Left renal pelvis (tissue), 4 donors: ENCODE data around the gene TIAL1. TPM values are rescaled to one million over a fixed set of nuclear protein-coding genes. Genes with fewer than 3 reads are reported as not detected.
"Not testable (repeated sequence)": the region's sequence is repeated elsewhere in the genome, so short reads cannot be mapped to it uniquely, and the experiment has no call there.

Experiments used
- DNase-seq, 4 donors: peaks; one replicate each; pipeline ENCODE4 v3.0.0-alpha.2; 2013; ENCODE audit warnings: low read depth in 4 of 4, low spot score in 3 of 4
- polyA plus RNA-seq, 4 donors: library from polyadenylated mRNA; unstranded; fragments of 120-200 nt; gene quantifications; one replicate each; pipeline ENCODE4 v1.2.1, GENCODE V29; 2013; ENCODE audit not compliant: insufficient read length in 4 of 4

Gene TIAL1
- polyA plus RNA-seq: 100 to 1,000 TPM; 166 to 201 (median 168) TPM

GRCh38 chr10:119596537-119597404, at the start of gene TIAL1:
Gene TIAL1 (minus strand): TSS chr10:119596964. CDS start chr10:119596465, 499 bp downstream.
- DNase-seq: peak; percentile 98 to 99 (median 98)

- no peak for DNase-seq
Observed at GRCh38 chr10:119644994-119645393, 48.2 kb upstream of the TIAL1 start.

- no peak for DNase-seq
Observed at GRCh38 chr10:119644205-119644814, 47.5 kb upstream of the TIAL1 start.

DNA sequence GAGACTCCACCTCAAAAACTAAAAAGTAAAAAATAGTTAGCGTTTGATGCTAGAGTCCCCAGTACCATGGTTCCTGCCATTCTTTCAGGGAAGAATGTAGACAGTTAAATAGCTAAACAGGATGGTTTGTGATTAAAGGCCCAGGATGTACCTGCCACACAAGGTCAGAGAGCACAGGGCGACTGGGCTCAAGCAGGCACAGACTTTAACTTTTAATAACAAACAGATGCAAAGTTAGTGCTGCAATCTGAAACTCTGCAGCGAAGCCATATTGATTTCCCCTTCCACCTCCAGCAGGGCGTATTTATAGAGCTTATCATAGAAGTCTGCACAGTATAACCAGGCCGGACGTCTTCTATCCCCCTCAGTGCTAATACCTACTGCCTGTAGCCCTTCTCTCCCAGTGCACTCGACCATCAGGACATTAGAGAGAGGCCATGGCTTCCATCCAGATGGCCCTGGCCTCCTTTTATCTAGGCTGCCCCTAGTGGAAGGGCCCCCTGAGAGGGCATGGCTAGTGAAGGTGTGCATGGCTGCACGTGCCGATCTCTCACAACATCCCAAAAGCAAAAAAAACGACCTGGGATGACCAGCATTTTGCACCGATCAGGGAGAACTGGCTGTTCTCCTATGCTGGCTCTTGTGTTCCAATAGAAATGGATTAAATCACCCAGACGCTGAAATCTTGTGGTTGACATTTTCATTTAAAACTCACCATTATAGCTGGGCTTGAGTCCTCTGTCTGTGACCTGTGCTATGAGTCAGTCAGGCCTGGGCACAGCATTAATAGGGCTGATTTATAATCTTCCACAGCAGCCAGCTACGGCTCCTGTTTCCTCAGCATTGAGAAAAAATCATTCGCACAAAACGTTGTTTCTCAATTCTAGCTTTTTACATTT, 46.8 kb upstream of the TIAL1 start:
- no peak for DNase-seq

GRCh38 chr10:119642556-119643111, 45.9 kb upstream of the TIAL1 start:
- no peak for DNase-seq

GRCh38 chr10:119640875-119641526, 44.2 kb upstream of the TIAL1 start:
- no peak for DNase-seq

DNA sequence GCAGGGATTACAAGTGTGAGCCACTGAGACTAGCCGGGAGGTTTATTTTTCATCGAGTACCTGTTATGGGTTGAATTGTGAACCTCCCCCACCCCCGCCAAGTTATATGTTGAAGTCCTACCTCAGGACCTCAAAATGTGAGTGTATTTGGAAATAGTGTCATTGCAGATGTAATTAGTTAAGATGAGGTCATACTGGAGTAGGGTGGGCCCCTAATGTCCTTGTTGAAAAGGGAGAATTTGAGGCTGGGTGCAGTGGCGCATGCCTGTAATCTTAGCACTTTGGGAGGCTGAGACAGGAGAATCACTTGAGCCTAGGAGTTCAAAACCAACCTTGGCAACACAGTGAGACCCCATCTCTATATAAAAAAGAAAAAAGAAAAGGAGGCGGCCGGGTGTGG, 43.6 kb upstream of the TIAL1 start:
- DNase-seq: no peak

- no peak for DNase-seq
Observed at GRCh38 chr10:119638982-119639381, 42.2 kb upstream of the TIAL1 start.

DNA sequence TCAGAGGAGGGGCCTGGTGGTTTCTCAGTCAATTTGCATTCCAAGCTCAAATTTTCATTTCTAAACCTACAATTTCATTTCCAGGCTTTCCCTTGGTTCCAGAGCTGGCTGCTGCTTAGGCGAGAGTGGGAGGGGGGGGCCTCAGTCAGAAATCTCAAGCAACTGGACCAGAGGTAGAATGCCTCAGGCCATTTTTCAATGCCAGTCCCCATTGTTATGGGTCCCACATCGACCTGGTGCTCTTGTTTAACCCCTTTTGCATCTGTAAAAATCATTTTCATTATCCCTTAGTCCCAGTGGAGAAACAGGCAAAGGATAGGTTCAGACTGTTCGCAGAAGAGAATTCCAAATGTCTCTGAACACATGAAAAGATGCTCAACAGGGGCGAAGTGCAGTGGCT, 40.9 kb upstream of the TIAL1 start:
- DNase-seq: no peak

- no peak for DNase-seq
Observed at GRCh38 chr10:119634219-119634544, 37.4 kb upstream of the TIAL1 start.

DNA sequence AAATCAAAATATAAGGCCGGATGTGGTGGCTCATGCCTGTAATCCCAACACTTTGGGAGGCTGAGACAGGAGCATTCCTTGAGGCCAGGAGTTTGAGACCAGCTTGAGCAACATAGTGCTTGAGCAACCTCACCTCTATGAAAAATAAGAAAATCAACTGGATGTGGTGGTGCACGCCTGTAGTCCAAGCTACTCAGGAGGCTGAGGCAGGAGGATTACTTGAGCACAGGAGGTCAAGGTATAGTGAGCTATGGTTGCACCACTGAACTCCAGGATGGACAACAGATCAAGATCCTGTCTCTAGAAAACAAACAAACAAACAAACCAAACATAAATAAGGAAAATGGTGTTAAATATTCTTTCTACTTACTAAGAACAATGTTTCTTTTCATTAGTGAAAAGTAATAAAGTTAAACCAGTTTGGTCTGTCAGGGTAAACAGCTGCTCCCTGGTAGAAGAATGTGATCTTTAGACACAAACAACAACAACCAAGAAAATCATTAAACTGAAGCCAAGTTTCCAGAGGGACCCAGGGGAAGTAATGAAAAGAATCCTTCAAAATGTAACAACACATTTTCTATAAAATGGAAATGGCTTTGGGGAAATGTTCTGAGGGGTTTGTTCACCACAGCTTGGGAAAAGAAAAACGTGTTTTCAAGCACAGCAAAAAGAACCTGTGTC, 36.9 kb upstream of the TIAL1 start:
- DNase-seq: no peak

DNA sequence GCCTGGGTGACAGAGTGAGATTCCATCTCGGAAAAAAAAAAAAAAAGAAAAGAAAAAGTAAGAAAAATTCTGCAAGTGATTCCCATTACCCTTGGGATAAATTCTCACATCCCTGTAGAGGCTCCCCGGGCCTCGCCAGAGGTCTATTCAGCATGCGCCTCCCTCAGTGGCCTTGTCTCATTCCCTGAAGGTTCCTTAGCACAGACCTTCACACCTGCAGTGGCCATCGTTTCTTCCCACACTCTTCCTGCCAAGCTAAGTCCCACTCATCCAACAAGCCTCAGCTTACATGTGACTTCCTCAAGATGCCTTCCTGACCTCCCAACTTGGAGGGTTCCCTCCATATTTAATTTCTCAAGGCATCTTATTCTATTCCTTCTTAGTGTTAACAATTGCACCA, 33.5 kb upstream of the TIAL1 start:
- DNase-seq: no peak

GRCh38 chr10:119625570-119626280, 29.0 kb upstream of the TIAL1 start:
- no peak for DNase-seq

DNA sequence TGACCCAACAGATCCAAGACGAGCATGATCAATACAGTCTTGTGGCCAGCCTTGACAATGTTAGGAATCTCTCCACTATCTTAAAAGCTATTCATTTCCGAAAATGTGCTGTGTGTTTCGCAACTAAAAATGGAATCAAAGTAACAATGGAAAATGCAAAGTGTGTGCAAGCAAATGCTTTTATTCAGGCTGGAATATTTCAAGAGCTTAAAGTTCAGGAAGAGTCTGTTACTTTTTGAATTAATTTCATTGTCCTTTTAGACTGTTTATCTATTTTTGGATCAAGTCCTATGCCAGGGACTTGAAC, 24.3 kb upstream of the TIAL1 start:
- DNase-seq: no peak

DNA sequence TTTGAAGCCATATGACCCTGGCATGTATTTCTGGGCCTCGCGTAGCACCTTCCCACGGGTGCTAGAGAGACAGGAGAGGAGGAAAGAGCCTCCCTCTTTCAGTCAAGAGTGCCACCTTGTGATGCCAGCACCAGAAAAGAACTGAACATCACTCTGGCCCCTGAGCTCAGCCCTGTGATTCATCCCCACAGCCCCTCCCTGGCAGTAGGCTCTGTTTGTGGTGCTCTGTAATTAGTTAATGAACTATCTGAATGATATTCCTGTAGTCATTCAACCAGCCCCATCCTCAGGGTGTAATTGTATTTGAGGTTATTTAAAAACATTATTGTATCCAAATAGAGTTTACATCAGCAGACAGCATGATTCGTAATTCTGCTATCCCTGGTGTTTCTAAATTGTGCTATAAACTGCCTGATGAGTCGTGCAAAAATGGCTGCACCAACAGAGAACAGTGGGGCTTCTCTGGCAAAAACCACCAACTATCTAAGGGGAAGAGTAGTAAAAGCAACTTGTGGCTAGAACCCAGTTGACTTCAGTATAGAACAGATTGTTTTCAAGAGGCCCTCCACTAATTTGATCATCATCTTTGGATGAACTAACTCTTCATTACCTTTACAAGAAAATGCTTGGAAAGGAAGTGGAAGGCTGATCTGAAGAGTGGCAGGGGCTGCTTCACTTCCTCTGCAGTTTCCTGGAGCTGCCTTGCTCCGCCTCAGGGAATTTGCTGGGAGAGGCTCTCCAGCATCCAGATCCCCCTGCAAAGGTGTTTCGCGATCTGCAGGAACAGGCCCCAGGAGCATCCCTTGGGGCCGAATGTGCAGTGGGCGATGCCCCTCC, 23.7 kb upstream of the TIAL1 start:
- no peak for DNase-seq

GRCh38 chr10:119619811-119620210, 23.0 kb upstream of the TIAL1 start:
- not testable (repeated sequence) for DNase-seq

- DNase-seq: no peak
Observed at GRCh38 chr10:119619215-119619614, 22.5 kb upstream of the TIAL1 start.

DNA sequence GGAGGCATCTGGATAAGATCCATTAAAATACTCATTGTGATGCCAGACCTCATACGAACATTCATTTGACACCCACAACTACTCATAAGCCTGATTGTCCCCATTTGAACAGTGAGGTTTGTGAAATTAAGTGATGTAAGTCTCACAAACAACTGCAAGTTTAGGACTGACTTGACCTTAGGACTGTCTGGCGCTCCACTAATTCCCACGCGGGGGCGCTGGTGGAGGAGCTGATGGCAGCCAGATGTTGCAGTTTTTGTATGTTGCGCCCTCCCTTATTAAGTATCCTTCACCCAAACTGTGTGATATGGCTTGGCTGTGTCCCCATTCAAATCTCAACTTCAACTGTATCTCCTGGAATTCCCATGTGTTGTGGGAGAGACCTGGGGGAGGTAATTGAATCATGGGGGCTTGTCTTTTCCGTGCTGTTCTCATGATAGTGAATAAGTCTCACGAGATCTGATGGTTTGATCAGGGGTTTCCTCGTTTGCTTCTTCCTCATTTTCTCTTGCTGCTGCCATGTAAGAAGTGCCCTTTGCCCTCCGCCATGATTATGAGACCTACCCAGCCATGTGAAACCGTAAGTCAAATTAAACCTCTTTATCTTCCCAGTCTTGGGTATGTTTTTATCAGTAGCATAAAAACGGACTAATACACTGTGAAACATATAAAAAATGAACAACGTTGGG, 20.3 kb upstream of the TIAL1 start:
- no peak for DNase-seq
